Thoracic aorta (tissue), 2 donors: ENCODE data around the gene NAGPA. TPM values are rescaled to one million over a fixed set of nuclear protein-coding genes. Genes with fewer than 3 reads are reported as not detected.

Experiments
- ATAC-seq: fragments of 150-250 bp; one replicate; pipeline ENCODE4 v1.8.0; 2017; ENCODE audit warnings: low read depth; ENCODE audit not compliant: insufficient number of reproducible peaks, low FRiP score
- DNase-seq: peaks from one replicate; pipeline ENCODE4 v3.0.0-alpha.2; 2020; ENCODE audit warnings: low spot score
- H3K27ac ChIP-seq, 2 donors: fragments of 200-600 bp; sonication (generic); 1 replicate in 1 of 2; 2 replicates in 1 of 2; pipeline ENCODE4 v1.5.1; 2016; ENCODE audit warnings: mild to moderate bottlenecking in 2 of 2, moderate library complexity in 2 of 2
- H3K27me3 ChIP-seq: fragments of 200-600 bp; sonication (generic); replicated peaks from 2 replicates; pipeline ENCODE4 v1.6.0; 2016; ENCODE audit warnings: mild to moderate bottlenecking; ENCODE audit not compliant: insufficient read depth
- H3K36me3 ChIP-seq: fragments of 200-600 bp; sonication (generic); one replicate; pipeline ENCODE4 v1.5.1; 2016
- H3K4me1 ChIP-seq, 2 donors: fragments of 200-600 bp; sonication (generic); 1 replicate in 1 of 2; 2 replicates in 1 of 2; pipeline versions ENCODE4 v1.5.1 to v1.6.0; 2016; ENCODE audit warnings: low read depth in 2 of 2, mild to moderate bottlenecking in 1 of 2; ENCODE audit not compliant: control insufficient read depth in 1 of 2
- H3K4me3 ChIP-seq: fragments of 200-600 bp; sonication (generic); 2 replicates; pipeline ENCODE4 v1.5.1; 2016; ENCODE audit warnings: mild to moderate bottlenecking
- H3K9me3 ChIP-seq: fragments of 200-600 bp; sonication (generic); 2 replicates; pipeline ENCODE4 v1.5.1; 2016
- total RNA-seq, 2 donors: library from RNA; depleted of rRNA; stranded (reverse); fragments of >200 nt; gene quantifications; one replicate each; pipeline versions ENCODE4 v1.1.0 to v1.2.3, GENCODE V29; 2016
- TF ChIP-seq, protein P1 (sequence below): fragments of 200-600 bp; sonication (generic); IDR thresholded peaks from one replicate; pipeline ENCODE4 v1.5.1; 2019; ENCODE audit warnings: antibody characterized with exemption

The NAGPA gene
- total RNA-seq, 2 donors from 2014 or later = 35.3 to 55.2 TPM

DNA sequence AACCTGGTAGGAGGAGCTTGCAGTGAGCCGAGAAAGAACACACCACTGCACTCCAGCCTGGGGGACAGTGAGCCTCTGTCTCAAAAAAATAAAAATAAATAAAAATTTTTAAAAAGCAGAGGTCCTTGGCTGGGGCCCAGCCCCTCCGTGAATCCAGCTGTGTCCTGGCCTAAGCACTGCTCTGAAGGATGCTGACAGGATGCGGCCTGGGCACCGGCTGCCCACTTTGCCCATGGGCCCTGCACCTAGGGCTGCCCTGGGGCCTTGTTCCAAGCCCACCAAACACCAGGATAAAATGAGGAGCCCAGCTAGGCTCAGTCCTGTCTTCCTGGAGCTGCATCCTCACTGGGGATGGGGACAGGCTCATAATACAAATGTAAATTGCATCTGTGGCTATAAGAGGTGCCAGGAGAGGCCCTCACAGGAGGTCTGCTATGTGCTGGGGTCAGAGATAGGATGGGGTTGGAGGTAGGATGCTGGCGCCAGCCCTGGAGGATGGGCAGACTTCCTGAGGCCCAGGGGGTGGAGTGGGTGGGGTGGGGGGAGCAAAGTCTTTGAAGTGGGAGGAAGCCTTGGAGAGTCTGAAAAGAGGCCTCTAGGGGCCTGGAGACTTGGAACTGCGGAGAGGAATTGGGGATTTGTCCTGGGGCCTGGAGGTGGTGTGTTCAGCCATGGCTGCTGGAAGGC lies 25.8 kb upstream of the NAGPA start:
- no peak overlapping the region for H3K4me3 ChIP-seq
- no peak for DNase-seq
- ATAC-seq = no peak
- no peaks in the 10 kb centered on the region for H3K9me3 ChIP-seq
- no peaks in the 10 kb centered on the region for H3K27me3 ChIP-seq
- TF ChIP-seq, protein P1, sequence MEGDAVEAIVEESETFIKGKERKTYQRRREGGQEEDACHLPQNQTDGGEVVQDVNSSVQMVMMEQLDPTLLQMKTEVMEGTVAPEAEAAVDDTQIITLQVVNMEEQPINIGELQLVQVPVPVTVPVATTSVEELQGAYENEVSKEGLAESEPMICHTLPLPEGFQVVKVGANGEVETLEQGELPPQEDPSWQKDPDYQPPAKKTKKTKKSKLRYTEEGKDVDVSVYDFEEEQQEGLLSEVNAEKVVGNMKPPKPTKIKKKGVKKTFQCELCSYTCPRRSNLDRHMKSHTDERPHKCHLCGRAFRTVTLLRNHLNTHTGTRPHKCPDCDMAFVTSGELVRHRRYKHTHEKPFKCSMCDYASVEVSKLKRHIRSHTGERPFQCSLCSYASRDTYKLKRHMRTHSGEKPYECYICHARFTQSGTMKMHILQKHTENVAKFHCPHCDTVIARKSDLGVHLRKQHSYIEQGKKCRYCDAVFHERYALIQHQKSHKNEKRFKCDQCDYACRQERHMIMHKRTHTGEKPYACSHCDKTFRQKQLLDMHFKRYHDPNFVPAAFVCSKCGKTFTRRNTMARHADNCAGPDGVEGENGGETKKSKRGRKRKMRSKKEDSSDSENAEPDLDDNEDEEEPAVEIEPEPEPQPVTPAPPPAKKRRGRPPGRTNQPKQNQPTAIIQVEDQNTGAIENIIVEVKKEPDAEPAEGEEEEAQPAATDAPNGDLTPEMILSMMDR = no peak
- no peaks in the 10 kb centered on the region for H3K4me1 ChIP-seq
- no peaks in the 10 kb centered on the region for H3K36me3 ChIP-seq
- no peak overlapping the region for H3K27ac ChIP-seq

DNA sequence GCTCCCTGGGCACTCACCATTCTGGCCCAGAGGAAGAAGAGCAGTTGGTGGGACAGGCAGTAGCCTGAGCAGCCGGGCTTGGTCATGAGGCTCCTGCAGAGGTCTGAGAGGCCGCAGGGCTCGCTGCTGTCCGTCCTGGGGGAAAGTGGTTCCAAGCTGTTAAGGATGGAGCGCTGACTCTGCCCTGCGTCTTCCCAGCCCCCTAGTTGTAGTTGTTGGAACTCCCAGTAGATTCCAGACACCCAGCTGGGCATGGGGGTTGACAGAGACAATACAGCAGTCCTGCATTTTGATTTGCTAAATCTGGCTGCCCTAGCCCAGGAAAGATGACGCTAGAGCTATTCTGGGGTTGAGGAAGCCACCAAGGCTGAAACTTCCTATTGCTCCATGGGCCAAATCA lies 24.7 kb upstream of the NAGPA start:
- no peaks in the 10 kb centered on the region for H3K4me1 ChIP-seq
- TF ChIP-seq, protein P1 = no peak
- ATAC-seq = no peak

DNA sequence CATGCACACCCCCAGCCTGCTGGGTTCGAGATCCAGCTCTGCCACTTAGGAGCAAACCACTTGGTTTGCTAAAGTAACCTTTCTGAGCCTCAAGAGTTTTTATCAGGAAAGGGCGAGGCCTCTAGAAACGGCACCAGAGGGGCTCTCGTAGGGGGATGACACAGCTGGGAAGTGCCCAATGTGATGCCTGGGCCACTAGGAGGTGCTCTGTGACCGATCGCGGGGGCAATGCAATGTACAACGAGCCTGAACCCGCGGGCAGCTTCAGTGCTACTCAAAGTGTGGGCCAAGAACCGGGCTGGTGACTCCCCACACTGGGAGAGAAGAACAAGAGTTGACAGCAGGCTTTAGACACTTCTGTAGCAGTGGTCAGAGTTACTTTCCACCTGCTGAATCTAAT lies 22.6 kb upstream of the NAGPA start:
- Histone ChIP-seq H3K9me3 (no peaks in the 10 kb centered on the region), H3K4me3 (no peak overlapping the region), H3K4me1 (no peaks in the 10 kb centered on the region), H3K36me3 (no peaks in the 10 kb centered on the region), H3K27ac (no peak overlapping the region), H3K27me3 (no peaks in the 10 kb centered on the region)
- TF ChIP-seq, protein P1 = no peak
- DNase-seq (no peak), ATAC-seq (no peak)

More for the DNA sequence above, 24.7 kb upstream of the NAGPA start:
- H3K4me3 ChIP-seq = no peak overlapping the region
- H3K27me3 ChIP-seq = no peaks in the 10 kb centered on the region
- H3K27ac ChIP-seq = no peak overlapping the region
- H3K9me3 ChIP-seq = no peaks in the 10 kb centered on the region
- DNase-seq = no peak
- no peaks in the 10 kb centered on the region for H3K36me3 ChIP-seq

DNA sequence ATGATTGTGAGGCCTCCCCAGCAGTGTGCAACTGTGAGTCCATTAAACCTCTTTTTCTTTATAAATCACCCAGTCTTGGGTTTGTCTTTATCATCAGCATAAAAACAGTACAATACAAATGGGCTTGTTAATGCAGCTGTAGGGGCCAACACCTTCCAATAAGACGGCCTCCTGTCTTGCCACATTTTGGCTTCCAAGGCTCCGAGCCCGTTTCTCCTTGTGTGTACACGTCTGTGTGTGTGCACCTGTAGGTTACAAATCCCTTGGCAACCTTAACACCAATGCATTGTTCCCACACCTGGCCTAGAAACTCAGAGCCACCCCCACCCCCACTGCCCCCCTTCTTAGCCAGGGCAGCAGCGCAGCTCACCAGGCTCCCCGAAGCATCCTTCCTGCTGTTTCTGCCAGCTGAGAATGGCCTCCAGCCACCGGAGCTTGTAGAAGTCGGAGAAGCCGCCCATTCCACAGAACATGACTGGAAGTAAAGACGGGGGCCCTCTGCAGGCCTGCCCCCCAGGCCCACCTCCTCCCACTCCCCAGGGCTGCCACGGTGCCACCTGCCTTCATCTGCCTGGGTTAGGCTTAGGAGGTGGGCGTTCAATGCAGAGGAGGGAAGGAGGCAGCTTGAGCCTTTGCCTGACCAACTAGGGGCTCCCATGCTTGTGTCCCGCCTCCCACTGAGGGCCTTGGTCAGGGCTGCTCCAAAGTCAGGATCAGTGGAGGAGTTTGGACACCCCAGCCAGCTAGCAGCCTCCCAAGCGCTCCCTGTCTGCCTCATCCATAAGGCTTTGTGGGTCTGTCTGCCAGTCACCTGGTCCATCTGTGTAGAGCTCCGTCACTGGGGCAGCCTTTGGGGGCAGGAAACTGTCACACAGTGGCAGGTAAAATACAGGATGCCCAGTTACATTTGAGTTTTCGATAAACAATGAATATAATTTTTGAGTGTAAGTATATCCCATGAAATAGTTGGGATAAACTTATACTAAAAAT lies 21.4 kb upstream of the NAGPA start:
- no peaks in the 10 kb centered on the region for H3K9me3 ChIP-seq
- TF ChIP-seq, protein P1 = no peak
- no peaks in the 10 kb centered on the region for H3K27me3 ChIP-seq
- ATAC-seq (no peak), DNase-seq (no peak)
- no peaks in the 10 kb centered on the region for H3K4me1 ChIP-seq
- H3K4me3 ChIP-seq = no peak overlapping the region
- H3K36me3 ChIP-seq = no peaks in the 10 kb centered on the region
- H3K27ac ChIP-seq = no peak overlapping the region

DNA sequence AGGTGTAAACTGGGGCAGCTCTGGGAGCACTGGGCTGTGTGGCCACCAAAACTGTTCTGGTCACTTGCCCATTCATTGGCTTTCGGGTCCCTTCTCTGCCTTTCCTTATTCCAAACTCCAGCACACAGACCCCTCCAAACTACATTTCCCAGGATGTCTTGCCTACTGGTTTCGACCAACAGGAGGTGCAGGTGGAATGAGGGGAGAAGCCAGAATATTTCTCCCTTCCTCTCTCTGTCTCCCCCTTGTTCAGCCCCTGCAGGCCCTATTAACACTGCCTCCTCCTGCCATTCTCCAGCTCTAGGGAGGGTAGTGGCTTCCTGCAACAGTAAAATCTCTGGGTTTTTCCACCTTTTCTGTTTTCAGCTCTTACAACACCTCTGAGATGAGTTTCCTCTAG lies 13.2 kb upstream of the NAGPA start:
- TF ChIP-seq, protein P1 = no peak
- H3K9me3 ChIP-seq = no peaks in the 10 kb centered on the region
- H3K4me1 ChIP-seq = no peaks in the 10 kb centered on the region
- H3K4me3 ChIP-seq = no peak overlapping the region
- no peaks in the 10 kb centered on the region for H3K36me3 ChIP-seq
- ATAC-seq = no peak
- H3K27ac ChIP-seq = no peak overlapping the region
- no peaks in the 10 kb centered on the region for H3K27me3 ChIP-seq
- no peak for DNase-seq
